Measurements from ENCODE around the gene ATP6V0D1. TPM values are rescaled to one million over a fixed set of nuclear protein-coding genes. Genes with fewer than 3 reads are reported as not detected.

The ATP6V0D1 gene
- total RNA-seq, 2 experiments from 2014 or later: 16.3 to 17.3 TPM

- CTCF ChIA-PET: interaction anchor here (0.6 to 2.1 kb wide), 6 partner anchors 19 to 414 kb away, joined by 4 to 7 read pairs (median 4); no protein-coding TSS in a partner anchor
These were observed 80.1 kb downstream of the ATP6V0D1 start for GRCh38 chr16:67400901-67401300.

GRCh38 chr16:67399749-67400704 is 80.9 kb downstream of the ATP6V0D1 start:
- no peak for ATAC-seq
- intact Hi-C loops (cut with DNase I, micrococcal nuclease): loop anchor here (1.0 to 5.0 kb wide), 5 partner anchors 51 to 140 kb away; partner anchors contain the start of gene PLEKHG4 (in 2 of the 2)
- Mint-ChIP-seq H3K9me3 (ENCODE audit: low read depth) (no peaks in the 10 kb centered on the region), H3K4me3 (no peak overlapping the region), H3K27ac (no peak overlapping the region), H3K36me3 (ENCODE audit: low read depth) (no peaks in the 10 kb centered on the region), H3K27me3 (peaks cover 20% of the 10 kb centered on the region), H3K4me1 (no peaks in the 10 kb centered on the region)
- DNase-seq: no peak
- ChIA-PET CTCF (interaction anchor here (0.5 to 2.1 kb wide), 32 partner anchors 9 to 1261 kb away, joined by 3 to 21 read pairs (median 4); partner anchors contain the start of gene FHOD1), POLR2A (interaction anchor here (0.6 kb wide), 1 partner anchor 9 kb away, joined by 3 read pairs; no protein-coding TSS in a partner anchor)

More at GRCh38 chr16:67400901-67401300, 80.1 kb downstream of the ATP6V0D1 start:
- Mint-ChIP-seq H3K27me3 (peaks cover 13% of the 10 kb centered on the region), H3K27ac (no peak overlapping the region), H3K36me3 (ENCODE audit: low read depth) (no peaks in the 10 kb centered on the region), H3K4me1 (no peaks in the 10 kb centered on the region), H3K9me3 (ENCODE audit: low read depth) (no peaks in the 10 kb centered on the region), H3K4me3 (no peak overlapping the region)
- ATAC-seq (no peak), DNase-seq (no peak)
- intact Hi-C loops (cut with DNase I, micrococcal nuclease): no loop called here
- POLR2A ChIA-PET: no interaction called here

- intact Hi-C loops (cut with DNase I, micrococcal nuclease): loop anchor here (1.0 to 5.0 kb wide), 5 partner anchors 50 to 139 kb away; partner anchors contain the start of gene PLEKHG4 (in 2 of the 2)
- POLR2A ChIA-PET: interaction anchor here (0.6 kb wide), 1 partner anchor 10 kb away, joined by 3 read pairs; no protein-coding TSS in a partner anchor
- H3K27me3 Mint-ChIP-seq: peaks cover 21% of the 10 kb centered on the region
- CTCF ChIA-PET: interaction anchor here (0.5 to 2.1 kb wide), 35 partner anchors 8 to 1262 kb away, joined by 3 to 21 read pairs (median 3); partner anchors contain the start of gene FHOD1
- H3K36me3 Mint-ChIP-seq (ENCODE audit: low read depth): no peaks in the 10 kb centered on the region
- H3K4me3 Mint-ChIP-seq: no peak overlapping the region
- peak; percentile 91 for ATAC-seq
- H3K4me1 Mint-ChIP-seq: peaks cover under 1% of the 10 kb centered on the region
- no peaks in the 10 kb centered on the region for H3K9me3 Mint-ChIP-seq (ENCODE audit: low read depth)
- no peak overlapping the region for H3K27ac Mint-ChIP-seq
- peak; percentile 78 for DNase-seq
These were observed 81.7 kb downstream of the ATP6V0D1 start for GRCh38 chr16:67399218-67399733.

- Mint-ChIP-seq H3K27ac (no peak overlapping the region), H3K9me3 (ENCODE audit: low read depth) (no peaks in the 10 kb centered on the region), H3K36me3 (ENCODE audit: low read depth) (no peaks in the 10 kb centered on the region), H3K4me3 (no peak overlapping the region), H3K27me3 (peaks cover 27% of the 10 kb centered on the region), H3K4me1 (peaks cover 7% of the 10 kb centered on the region)
- intact Hi-C loops (cut with DNase I, micrococcal nuclease): loop anchor here (1.0 to 5.0 kb wide), 5 partner anchors 49 to 138 kb away; partner anchors contain the start of gene PLEKHG4 (in 2 of the 2)
- ATAC-seq (no peak), DNase-seq (no peak)
- CTCF ChIA-PET: interaction anchor here (0.5 to 1.5 kb wide), 14 partner anchors 14 to 470 kb away, joined by 3 to 21 read pairs (median 4); partner anchors contain the start of gene FHOD1
- POLR2A ChIA-PET: interaction anchor here (0.7 kb wide), 1 partner anchor 366 kb away, joined by 3 read pairs; no protein-coding TSS in a partner anchor
These were observed 82.3 kb downstream of the ATP6V0D1 start for GRCh38 chr16:67398546-67399217.

- Mint-ChIP-seq H3K27me3 (peaks cover 25% of the 10 kb centered on the region), H3K4me1 (peaks cover 9% of the 10 kb centered on the region), H3K27ac (no peak overlapping the region), H3K9me3 (ENCODE audit: low read depth) (no peaks in the 10 kb centered on the region), H3K4me3 (no peak overlapping the region), H3K36me3 (ENCODE audit: low read depth) (no peaks in the 10 kb centered on the region)
- DNase-seq (no peak), ATAC-seq (no peak)
- POLR2A ChIA-PET: interaction anchor here (0.7 kb wide), 1 partner anchor 365 kb away, joined by 3 read pairs; no protein-coding TSS in a partner anchor
- CTCF ChIA-PET: interaction anchor here (0.6 to 1.4 kb wide), 5 partner anchors 25 to 174 kb away, joined by 3 read pairs; partner anchors contain the start of gene TMEM208
- intact Hi-C loops (cut with DNase I, micrococcal nuclease): loop anchor here in 1 of 2 experiments (2.0 to 5.0 kb wide), 2 partner anchors 119 to 136 kb away; partner anchors contain the start of gene PLEKHG4
These were observed 83.0 kb downstream of the ATP6V0D1 start for GRCh38 chr16:67397812-67398545.

GRCh38 chr16:67397036-67397801 is 83.7 kb downstream of the ATP6V0D1 start:
- ChIA-PET CTCF (interaction anchor here (0.6 to 1.4 kb wide), 2 partner anchors 71 to 170 kb away, joined by 3 read pairs; partner anchors contain the start of gene TMEM208), POLR2A (no interaction called here)
- Mint-ChIP-seq H3K27me3 (peaks cover 30% of the 10 kb centered on the region), H3K36me3 (ENCODE audit: low read depth) (no peaks in the 10 kb centered on the region), H3K4me3 (no peak overlapping the region), H3K9me3 (ENCODE audit: low read depth) (no peaks in the 10 kb centered on the region), H3K4me1 (peaks cover 9% of the 10 kb centered on the region), H3K27ac (no peak overlapping the region)
- DNase-seq (no peak), ATAC-seq (no peak)
- intact Hi-C loops (cut with DNase I, micrococcal nuclease): loop anchor here in 1 of 2 experiments (5.0 kb wide), 1 partner anchor 135 kb away; no protein-coding TSS in a partner anchor

GRCh38 chr16:67396159-67397035 is 84.6 kb downstream of the ATP6V0D1 start:
- no peak overlapping the region for H3K4me3 Mint-ChIP-seq
- ChIA-PET POLR2A (no interaction called here), CTCF (interaction anchor here (1.4 kb wide), 1 partner anchor 70 kb away, joined by 3 read pairs; no protein-coding TSS in a partner anchor)
- no peak overlapping the region for H3K27ac Mint-ChIP-seq
- H3K27me3 Mint-ChIP-seq: peaks cover 27% of the 10 kb centered on the region
- no peak for DNase-seq
- H3K4me1 Mint-ChIP-seq: peaks cover 9% of the 10 kb centered on the region
- no peak for ATAC-seq
- H3K36me3 Mint-ChIP-seq (ENCODE audit: low read depth): no peaks in the 10 kb centered on the region
- H3K9me3 Mint-ChIP-seq (ENCODE audit: low read depth): no peaks in the 10 kb centered on the region
- intact Hi-C loops (cut with DNase I, micrococcal nuclease): loop anchor here in 1 of 2 experiments (5.0 kb wide), 1 partner anchor 134 kb away; no protein-coding TSS in a partner anchor

- H3K36me3 Mint-ChIP-seq (ENCODE audit: low read depth): no peaks in the 10 kb centered on the region
- ATAC-seq: no peak
- H3K4me3 Mint-ChIP-seq: no peak overlapping the region
- ChIA-PET CTCF (no interaction called here), POLR2A (no interaction called here)
- intact Hi-C loops (cut with DNase I, micrococcal nuclease): loop anchor here in 1 of 2 experiments (5.0 kb wide), 1 partner anchor 133 kb away; no protein-coding TSS in a partner anchor
- no peak for DNase-seq
- H3K27me3 Mint-ChIP-seq: peaks cover 25% of the 10 kb centered on the region
- no peak overlapping the region for H3K27ac Mint-ChIP-seq
- no peaks in the 10 kb centered on the region for H3K9me3 Mint-ChIP-seq (ENCODE audit: low read depth)
- peaks cover 9% of the 10 kb centered on the region for H3K4me1 Mint-ChIP-seq
These were observed 85.3 kb downstream of the ATP6V0D1 start for GRCh38 chr16:67395458-67396158.

GRCh38 chr16:67395105-67395457 is 85.9 kb downstream of the ATP6V0D1 start:
- intact Hi-C loops (cut with DNase I, micrococcal nuclease): loop anchor here in 1 of 2 experiments (5.0 kb wide), 1 partner anchor 133 kb away; no protein-coding TSS in a partner anchor
- CTCF ChIA-PET: no interaction called here
- POLR2A ChIA-PET: no interaction called here
- Mint-ChIP-seq H3K27me3 (peaks cover 25% of the 10 kb centered on the region), H3K4me3 (no peak overlapping the region), H3K9me3 (ENCODE audit: low read depth) (no peaks in the 10 kb centered on the region), H3K27ac (no peak overlapping the region), H3K36me3 (ENCODE audit: low read depth) (no peaks in the 10 kb centered on the region), H3K4me1 (peaks cover 9% of the 10 kb centered on the region)
- DNase-seq: no peak
- ATAC-seq: no peak

Data from activated CD4-positive, alpha-beta T cell treated with anti-CD3 and anti-CD28 coated beads for 36 hours (primary cell).